H1 (cell line): ENCODE data around the gene TNFSF15. TPM values are rescaled to one million over a fixed set of nuclear protein-coding genes. Genes with fewer than 3 reads are reported as not detected.

Source experiments
- CTCF ChIA-PET: fragments of 300-600 bp; sonication (Branson Sonifier 250); formaldehyde crosslinking; loops from one replicate; lab custom pipeline; 2021; ENCODE audit not compliant: partially characterized antibody; lab: Charles Lee
- POLR2A ChIA-PET: fragments of 300-600 bp; sonication (Branson Sonifier 250); formaldehyde crosslinking; loops from one replicate; lab custom pipeline; 2021; ENCODE audit warnings: inconsistent platforms; ENCODE audit not compliant: partially characterized antibody; lab: Charles Lee
- DNase-seq, 2 experiments: peaks; one replicate each; pipeline versions ENCODE4 v3.0.0 to v3.0.0-alpha.2; 2010 to 2022; ENCODE audit warnings: low spot score in 2 of 2, low read depth in 1 of 2, mixed read lengths in 1 of 2
- FAIRE-seq: peaks from 2 replicates; lab custom pipeline; 2011; peaks lifted over from hg19 to GRCh38; lab: Jason Lieb, UNC
- H2AFZ ChIP-seq: 2 replicates; pipeline ENCODE4 v1.8.1; 2012; ENCODE audit warnings: low read length, inconsistent platforms
- H2AK5ac ChIP-seq: 2 replicates; pipeline ENCODE4 v1.6.1; 2013; ENCODE audit warnings: low read depth, low read length
- H2BK120ac ChIP-seq: replicated peaks from 2 replicates; pipeline ENCODE3; 2013; ENCODE audit warnings: low read depth, low read length, inconsistent platforms
- H2BK12ac ChIP-seq: 2 replicates; pipeline ENCODE4 v1.6.1; 2013; ENCODE audit warnings: low read depth, low read length
- H2BK15ac ChIP-seq: 2 replicates; pipeline ENCODE4 v1.6.1; 2013; ENCODE audit warnings: low read length
- H2BK20ac ChIP-seq: 2 replicates; pipeline ENCODE4 v1.6.1; 2013; ENCODE audit warnings: low read length
- H2BK5ac ChIP-seq: 2 replicates; pipeline ENCODE4 v1.6.1; 2013; ENCODE audit warnings: low read depth, low read length
- H3K14ac ChIP-seq: 2 replicates; pipeline ENCODE4 v1.6.1; 2013; ENCODE audit warnings: inconsistent platforms; ENCODE audit not compliant: insufficient read length
- H3K18ac ChIP-seq: 2 replicates; pipeline ENCODE4 v1.6.1; 2013; ENCODE audit warnings: low read length; ENCODE audit errors: extremely low read depth
- H3K23ac ChIP-seq: 2 replicates; pipeline ENCODE4 v1.6.1; 2013; ENCODE audit warnings: inconsistent platforms; ENCODE audit not compliant: insufficient read length
- H3K23me2 ChIP-seq: 2 replicates; pipeline ENCODE4 v1.6.1; 2013; ENCODE audit warnings: low read depth, low read length
- H3K27ac ChIP-seq: 2 replicates; pipeline ENCODE4 v1.6.1; 2011; ENCODE audit warnings: low read depth, low read length, inconsistent platforms
- H3K27me3 ChIP-seq, 4 experiments: replicated peaks in 1 of 4; 1 replicate in 1 of 4; 2 replicates in 3 of 4; pipeline versions ENCODE4 v1.6.1 to v1.8.1; 2011 to 2013; ENCODE audit warnings: low read length in 3 of 4, mild to moderate bottlenecking in 3 of 4, inconsistent platforms in 2 of 4, mixed read lengths in 2 of 4, moderate library complexity in 1 of 4; ENCODE audit not compliant: control insufficient read depth in 3 of 4, insufficient read depth in 3 of 4; ENCODE audit errors: extremely low read depth in 1 of 4
- H3K36me3 ChIP-seq, 4 experiments: 2 replicates each; pipeline versions ENCODE4 v1.6.1 to v1.8.1; 2011 to 2013; ENCODE audit warnings: mild to moderate bottlenecking in 4 of 4, low read length in 3 of 4, moderate library complexity in 2 of 4, control low read depth in 1 of 4, inconsistent platforms in 1 of 4; ENCODE audit not compliant: insufficient read depth in 4 of 4, control insufficient read depth in 2 of 4
- H3K4ac ChIP-seq: replicated peaks from 2 replicates; pipeline ENCODE3; 2013; ENCODE audit warnings: low read length, low read depth, mixed read lengths, inconsistent platforms; ENCODE audit not compliant: insufficient read length
- H3K4me1 ChIP-seq, 4 experiments: replicated peaks in 1 of 4; 1 replicate in 1 of 4; 2 replicates in 3 of 4; pipeline versions ENCODE4 v1.6.1 to v1.8.1; 2011 to 2013; ENCODE audit warnings: low read length in 3 of 4, inconsistent platforms in 2 of 4, mixed read lengths in 1 of 4; ENCODE audit not compliant: insufficient read depth in 4 of 4, control insufficient read depth in 3 of 4
- H3K4me2 ChIP-seq, 2 experiments: 2 replicates each; pipeline versions ENCODE4 v1.6.1 to v1.8.1; 2011 to 2013; ENCODE audit warnings: low read depth in 2 of 2, low read length in 2 of 2, control low read depth in 1 of 2, inconsistent platforms in 1 of 2, mild to moderate bottlenecking in 1 of 2; ENCODE audit not compliant: insufficient read depth in 1 of 2
- H3K4me3 ChIP-seq, 4 experiments: fragments of 200-600, 300-600 bp in 1 of 4; sonication (generic), shearing (Covaris generic), sonication (Bioruptor Twin) in 1 of 4; 2 replicates each; pipeline versions ENCODE4 v1.5.1 to v1.8.1; 2011 to 2016; ENCODE audit warnings: low read length in 4 of 4, low read depth in 3 of 4, control low read depth in 2 of 4, inconsistent platforms in 2 of 4, mild to moderate bottlenecking in 2 of 4, mixed read lengths in 1 of 4, moderate library complexity in 1 of 4; ENCODE audit not compliant: insufficient read depth in 2 of 4; ENCODE audit errors: extremely low read depth in 1 of 4
- H3K56ac ChIP-seq: replicated peaks from 2 replicates; pipeline ENCODE3; 2013; ENCODE audit warnings: low read depth, mild to moderate bottlenecking, mixed read lengths, low read length, inconsistent platforms; ENCODE audit not compliant: insufficient read length
- H3K79me1 ChIP-seq: 2 replicates; pipeline ENCODE4 v1.6.1; 2013; ENCODE audit warnings: low read depth, low read length, control low read depth
- H3K79me2 ChIP-seq, 2 experiments: 2 replicates each; pipeline versions ENCODE4 v1.6.1 to v1.8.1; 2012 to 2013; ENCODE audit warnings: low read length in 2 of 2, mild to moderate bottlenecking in 2 of 2, inconsistent platforms in 1 of 2; ENCODE audit not compliant: insufficient read depth in 2 of 2, control insufficient read depth in 1 of 2
- H3K9ac ChIP-seq, 4 experiments: replicated peaks in 1 of 4; 1 replicate in 1 of 4; 2 replicates in 3 of 4; pipeline versions ENCODE4 v1.6.1 to v1.8.1; 2011 to 2013; ENCODE audit warnings: low read depth in 3 of 4, low read length in 3 of 4, control low read depth in 2 of 4, mild to moderate bottlenecking in 2 of 4, moderate library complexity in 2 of 4, inconsistent platforms in 1 of 4; ENCODE audit errors: extremely low read depth in 1 of 4
- H3K9me3 ChIP-seq, 2 experiments: 2 replicates each; pipeline versions ENCODE4 v1.6.1 to v1.8.1; 2012 to 2013; ENCODE audit warnings: mild to moderate bottlenecking in 2 of 2, moderate library complexity in 2 of 2, control low read depth in 1 of 2, inconsistent platforms in 1 of 2, low read depth in 1 of 2, low read length in 1 of 2, mixed read lengths in 1 of 2; ENCODE audit not compliant: insufficient read depth in 2 of 2
- H4K20me1 ChIP-seq, 2 experiments: replicated peaks in 1 of 2; 2 replicates each; pipeline versions ENCODE3 to v1.8.1; 2011 to 2013; ENCODE audit warnings: inconsistent platforms in 2 of 2, low read length in 2 of 2, mild to moderate bottlenecking in 1 of 2; ENCODE audit not compliant: insufficient read depth in 2 of 2, control insufficient read depth in 1 of 2
- H4K5ac ChIP-seq: 2 replicates; pipeline ENCODE4 v1.6.1; 2013; ENCODE audit warnings: low read length, low read depth, mixed read lengths, inconsistent platforms; ENCODE audit not compliant: insufficient read length
- H4K8ac ChIP-seq: 2 replicates; pipeline ENCODE4 v1.8.0; 2013; ENCODE audit warnings: mild to moderate bottlenecking, moderate library complexity, low read length, inconsistent platforms; ENCODE audit not compliant: insufficient read depth; ENCODE audit errors: extremely low read depth
- H4K91ac ChIP-seq: replicated peaks from 2 replicates; pipeline ENCODE3; 2013; ENCODE audit warnings: low read length, mixed read lengths, inconsistent platforms; ENCODE audit not compliant: insufficient read length
- BACH1 ChIP-seq: IDR thresholded peaks from 2 replicates; pipeline ENCODE4 v1.6.1; 2012; ENCODE audit warnings: low read length, improper control_type of control experiment
- EP300 ChIP-seq, 2 experiments: IDR thresholded peaks; 1 replicate in 1 of 2; 2 replicates in 1 of 2; pipeline ENCODE4 v1.6.1; 2011 to 2012; ENCODE audit warnings: low read depth in 2 of 2, low read length in 2 of 2, mild to moderate bottlenecking in 2 of 2, borderline replicate concordance in 1 of 2, inconsistent platforms in 1 of 2, moderate library complexity in 1 of 2
- RNF2 ChIP-seq: fragments of 200-900, 300-1000 bp; sonication (generic); IDR thresholded peaks from 2 replicates; pipeline ENCODE4 v1.7.1; 2016; ENCODE audit warnings: borderline replicate concordance, low read depth, mild to moderate bottlenecking, antibody characterized with exemption, low read length; ENCODE audit not compliant: poor library complexity, severe bottlenecking; ENCODE audit errors: missing control alignments
- SIRT6 ChIP-seq: IDR thresholded peaks from one replicate; pipeline ENCODE4 v1.7.1; 2012; ENCODE audit warnings: low read length, inconsistent platforms
- WGBS, 2 experiments: shearing (Covaris generic) in 1 of 2; methylation state at CpG; one replicate each; pipeline versions ENCODE4 v1.1.6 to v1.1.7; 2013 to 2015; ENCODE audit warnings: low lambda C conversion rate in 2 of 2, mixed read lengths in 2 of 2, inconsistent platforms in 1 of 2, low coverage in 1 of 2, missing lambda C conversion rate in 1 of 2; ENCODE audit not compliant: insufficient replicate concordance in 2 of 2, insufficient coverage in 1 of 2, insufficient read length in 1 of 2; ENCODE audit errors: extremely low coverage in 1 of 2, missing lambda C conversion rate in 1 of 2; 5-methylcytosine and 5-hydroxymethylcytosine counted together
- polyA plus RNA-seq, 7 experiments: library from polyadenylated mRNA; depleted of rRNA in 3 of 7; stranded (reverse) in 5 of 7; unstranded in 2 of 7; fragments of >200 nt in 5 of 7; fragments of 200-250 nt in 2 of 7; gene quantifications; 1 replicate in 5 of 7; 2 replicates in 1 of 7; 4 replicates in 1 of 7; pipeline versions ENCODE4 v1.2.1 to v1.2.3, GENCODE V29; 2011 to 2013; ENCODE audit warnings: missing spikeins in 2 of 7, mixed read lengths in 2 of 7
- total RNA-seq: library from RNA; stranded (reverse); fragmentation: NEBNext Ultra II Directional; extraction: Animal tissue kit (Norgen Biotek cat#: 25700); gene quantifications from 2 replicates; pipeline ENCODE4 v1.2.1, GENCODE V29; 2021

Gene TNFSF15
- total and polyA plus RNA-seq, 2 of the 8 experiments (the other 6 are each of a cell fraction or from before 2014, with no cell fraction given) = 0.09 to 0.17 TPM

GRCh38 chr9:114852050-114852594 is 46.3 kb upstream of the TNFSF15 start:
- Histone ChIP-seq H3K27me3 (no peaks in the 10 kb centered on the region), H3K79me1 (no peaks in the 10 kb centered on the region), H3K36me3 (no peaks in the 10 kb centered on the region), H3K23ac (no peak overlapping the region), H2AK5ac (no peak overlapping the region), H2AFZ (no peak overlapping the region), H4K20me1 (no peaks in the 10 kb centered on the region), H3K27ac (no peak overlapping the region), H2BK5ac (no peak overlapping the region), H3K14ac (no peak overlapping the region), H4K5ac (no peak overlapping the region), H2BK20ac (no peak overlapping the region), H3K79me2 (no peaks in the 10 kb centered on the region), H2BK120ac (no peak overlapping the region), H3K4me1 (no peaks in the 10 kb centered on the region; a peak in 1 of 7 replicates), H4K8ac (no peak overlapping the region), H3K9ac (no peak overlapping the region), H4K91ac (no peak overlapping the region), H3K4me2 (no peak overlapping the region), H3K56ac (no peak overlapping the region), H3K9me3 (no peaks in the 10 kb centered on the region), H3K4ac (no peak overlapping the region), H2BK12ac (no peak overlapping the region), H2BK15ac (no peak overlapping the region), H3K18ac (no peak overlapping the region), H3K4me3 (no peak overlapping the region), H3K23me2 (no peaks in the 10 kb centered on the region)
- DNase-seq (no peak), FAIRE-seq (no peak)
- ChIA-PET CTCF (interaction anchor here (1.1 to 2.0 kb wide), 4 partner anchors 9 to 54 kb away, joined by 3 to 8 read pairs (median 3); no protein-coding TSS in a partner anchor), POLR2A (no interaction called here)
- TF ChIP-seq SIRT6 = no peak
- TF ChIP-seq EP300 (IDR thresholded peaks at IDR 0.05; ENCODE audit: borderline replicate concordance in 1 of 2, low read depth in 2 of 2, low read length in 2 of 2) = no peak
- TF ChIP-seq BACH1 = no peak
- TF ChIP-seq RNF2 = no peak
- 79% methylated on average over 4 of the region's 4 CpGs; no CpG with 5 or more reads in 1 of the 2 experiments for WGBS, 2 experiments
